Stimulated activated CD4-positive, alpha-beta T cell treated with anti-CD3 and anti-CD28 coated beads, Interleukin-15, amount 100 ng/mL, for 48 hours (primary cell): ENCODE data around the gene RAF1.

Experiments
- DNase-seq, 2 donors: peaks; one replicate each; pipeline ENCODE4 v3.0.0-alpha.2; 2020; ENCODE audit warnings: low read depth in 2 of 2

The RAF1 gene

DNA sequence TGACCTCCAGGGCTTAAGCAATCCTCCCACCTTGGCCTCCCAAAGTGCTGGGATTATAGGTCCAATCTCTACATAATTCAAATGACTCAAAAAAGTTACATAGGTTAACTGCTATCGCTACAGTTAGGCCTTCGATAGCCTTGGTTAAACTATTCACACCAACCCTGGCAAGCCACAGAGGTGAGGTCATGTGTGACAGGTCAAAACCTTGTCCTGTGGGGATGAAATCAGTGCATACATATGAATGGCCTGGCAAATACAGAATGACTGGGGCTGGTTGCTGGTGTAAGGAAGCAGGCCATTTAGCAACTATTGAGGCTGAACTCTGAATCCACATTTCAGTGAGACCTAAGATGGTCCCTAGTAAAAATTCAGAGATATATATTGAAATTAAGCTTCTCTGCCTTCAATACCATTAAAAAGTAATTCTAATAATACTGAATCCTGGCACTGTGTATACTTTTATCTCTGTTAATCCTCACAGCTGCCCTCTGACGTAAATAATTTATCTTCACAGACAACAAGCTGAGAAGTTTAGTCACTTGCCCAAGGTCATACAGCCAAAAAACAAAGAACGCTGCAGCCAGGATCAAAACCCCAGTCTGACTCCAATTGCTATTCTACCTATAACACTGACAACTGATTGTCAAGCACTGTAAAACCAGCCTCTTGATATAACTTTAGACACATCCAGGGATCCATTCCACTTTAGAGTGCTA lies 71.8 kb downstream of the RAF1 start:
- no peak for DNase-seq

DNA sequence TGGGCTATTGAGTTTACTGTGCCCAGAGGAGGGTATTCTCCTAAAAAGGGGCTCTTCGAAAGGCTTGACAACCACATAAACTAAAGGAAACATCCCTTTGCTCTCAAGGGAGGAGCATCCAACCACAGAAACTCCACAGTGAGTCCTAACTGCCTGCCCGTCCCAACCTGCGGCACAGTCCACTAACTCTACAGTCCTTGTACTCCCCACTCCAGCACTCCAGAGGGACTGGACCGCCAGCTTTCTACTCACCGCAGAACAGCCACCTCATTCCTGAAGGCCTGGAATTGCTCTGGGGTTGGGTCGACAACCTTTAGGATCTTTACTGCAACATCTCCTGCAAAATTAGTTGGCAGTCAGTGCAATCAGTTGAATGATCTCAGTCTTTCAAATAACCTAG lies 72.5 kb downstream of the RAF1 start:
- DNase-seq = no peak

DNA sequence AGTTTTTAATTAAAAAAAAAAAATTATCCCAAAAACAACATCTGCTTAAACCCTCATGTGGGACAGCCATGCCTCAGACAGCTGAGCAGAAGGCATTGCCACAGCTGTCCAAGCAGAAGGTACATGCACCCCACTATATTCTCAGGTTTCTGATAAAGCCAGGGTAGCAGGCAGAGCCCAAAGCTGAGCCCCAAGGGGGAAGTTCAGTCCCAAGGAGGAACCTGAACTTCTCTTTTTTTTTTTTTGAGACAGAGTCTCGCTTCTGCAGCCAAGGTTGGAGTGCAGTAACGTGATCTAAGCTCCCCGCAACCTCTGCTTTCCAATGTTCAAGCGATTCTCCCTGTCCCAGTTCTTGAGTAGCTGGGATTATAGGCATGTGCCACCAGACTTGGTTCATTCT lies 73.8 kb downstream of the RAF1 start:
- no peak for DNase-seq

DNA sequence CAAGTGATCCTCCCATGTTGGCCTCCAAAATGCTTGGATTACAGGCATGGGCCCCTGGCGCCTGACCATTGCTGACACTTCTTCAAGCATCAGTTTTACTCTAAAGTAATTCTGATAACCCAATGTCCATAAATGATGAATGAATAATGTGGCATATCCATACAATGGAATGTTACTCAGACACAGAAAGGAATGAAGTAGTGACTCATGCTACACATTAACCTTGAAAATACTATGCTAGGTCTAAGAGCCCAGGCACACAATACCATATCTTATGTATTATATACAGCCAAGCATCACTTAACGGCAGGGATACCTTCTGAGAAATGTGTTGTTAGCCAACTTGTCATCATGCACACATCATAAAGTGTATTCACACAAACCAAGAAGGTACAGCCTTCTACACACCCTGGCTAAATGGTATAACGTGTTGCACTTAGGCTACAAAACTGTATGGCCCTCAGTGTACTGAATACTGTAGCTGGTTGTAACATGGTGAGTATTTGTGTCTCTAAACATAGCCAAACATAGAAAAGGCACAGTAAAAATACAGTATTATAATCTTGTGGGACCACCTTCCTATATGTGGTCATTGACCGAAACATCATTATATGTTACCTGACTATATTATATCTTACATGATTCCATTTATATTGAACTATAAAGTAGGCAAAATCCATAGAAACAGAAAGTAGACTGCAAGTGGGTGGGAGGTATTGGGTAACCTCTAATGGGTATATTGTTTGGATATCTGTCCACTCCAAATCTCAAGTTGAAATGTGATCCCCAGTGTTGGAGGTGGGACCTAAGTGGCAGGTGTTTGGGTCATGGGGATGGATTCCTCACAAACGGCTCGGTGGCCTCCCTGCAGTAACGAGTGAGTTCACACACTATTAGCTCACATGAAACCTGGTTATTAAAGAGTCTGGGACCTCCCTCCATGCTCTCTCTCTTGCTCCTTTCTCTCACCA lies 75.6 kb downstream of the RAF1 start:
- DNase-seq = no peak

DNA sequence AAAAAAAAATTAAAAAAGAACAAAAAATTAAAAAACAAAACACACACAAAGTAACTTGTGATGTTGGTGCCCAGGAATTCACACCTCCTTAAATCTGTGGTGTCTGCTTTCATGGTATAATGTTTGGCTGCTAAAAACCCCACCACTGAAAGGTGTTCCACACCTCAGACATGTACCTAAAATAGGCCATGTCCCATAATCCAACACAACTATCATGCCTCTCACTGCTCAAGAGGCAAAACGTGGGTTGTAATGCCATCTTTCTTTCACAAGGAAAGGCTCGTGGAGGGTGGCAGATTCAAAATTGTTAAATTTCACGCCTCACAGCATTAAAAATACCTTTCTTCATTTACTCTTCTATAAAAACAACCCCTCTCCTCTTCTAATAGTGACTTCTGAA lies 77.5 kb downstream of the RAF1 start:
- DNase-seq = no peak

DNA sequence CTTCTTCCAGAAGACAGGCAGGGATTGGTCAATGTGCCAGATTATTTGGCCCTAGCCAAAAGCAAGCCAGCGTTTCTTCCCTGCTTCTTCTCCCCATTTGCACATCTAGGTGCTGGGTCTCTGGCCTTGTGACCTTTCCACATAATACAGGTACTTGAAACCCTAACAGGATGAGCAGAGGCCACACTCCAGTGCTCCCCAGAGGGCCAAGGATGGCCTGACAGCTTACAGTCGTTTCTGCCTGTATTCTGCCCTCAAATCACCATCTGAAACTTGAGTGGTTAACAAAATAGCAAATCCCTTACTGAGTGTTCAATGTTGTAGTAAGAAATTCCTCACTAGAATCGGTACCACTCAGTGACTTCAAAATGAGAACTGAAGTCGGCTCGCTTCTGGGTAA lies 77.9 kb downstream of the RAF1 start:
- DNase-seq = no peak

DNA sequence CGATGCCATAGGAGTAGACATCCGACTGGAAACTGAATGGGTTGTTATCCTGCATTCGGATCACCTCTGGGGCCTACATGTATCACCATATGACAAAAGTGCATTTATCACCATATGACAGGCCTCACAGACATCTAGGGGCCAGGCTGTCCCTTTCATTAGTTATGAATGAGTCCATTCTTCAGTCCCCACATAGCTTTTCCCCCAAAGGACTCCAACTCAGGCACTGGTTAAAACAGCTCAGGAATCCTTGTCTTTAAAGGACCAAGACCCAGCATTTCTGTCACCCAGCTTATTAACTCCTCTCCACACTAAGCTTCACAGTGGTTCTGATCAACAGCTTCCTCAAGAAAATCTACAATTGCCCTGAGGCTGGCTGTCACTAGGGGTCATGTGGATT lies 78.7 kb downstream of the RAF1 start:
- no peak for DNase-seq

DNA sequence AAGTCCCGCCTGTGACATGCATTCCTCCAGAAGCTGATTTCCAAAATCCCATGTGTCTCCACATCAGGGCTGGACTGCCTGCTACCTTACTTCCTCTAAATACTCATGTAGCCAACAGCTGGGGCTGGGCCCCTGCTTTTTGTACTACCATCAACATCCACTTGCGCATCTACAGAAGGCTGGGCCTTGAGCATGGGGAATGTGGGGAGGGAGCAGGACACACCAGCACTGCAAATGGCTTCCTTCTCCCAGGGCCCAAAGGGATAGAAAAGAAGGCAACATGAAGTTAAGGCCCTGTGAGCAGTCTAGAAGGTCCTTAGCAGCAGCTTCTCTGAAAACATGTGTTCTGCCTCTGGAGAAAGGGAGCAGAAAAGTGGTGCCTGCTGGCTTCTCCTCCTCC lies 79.8 kb downstream of the RAF1 start:
- no peak for DNase-seq

DNA sequence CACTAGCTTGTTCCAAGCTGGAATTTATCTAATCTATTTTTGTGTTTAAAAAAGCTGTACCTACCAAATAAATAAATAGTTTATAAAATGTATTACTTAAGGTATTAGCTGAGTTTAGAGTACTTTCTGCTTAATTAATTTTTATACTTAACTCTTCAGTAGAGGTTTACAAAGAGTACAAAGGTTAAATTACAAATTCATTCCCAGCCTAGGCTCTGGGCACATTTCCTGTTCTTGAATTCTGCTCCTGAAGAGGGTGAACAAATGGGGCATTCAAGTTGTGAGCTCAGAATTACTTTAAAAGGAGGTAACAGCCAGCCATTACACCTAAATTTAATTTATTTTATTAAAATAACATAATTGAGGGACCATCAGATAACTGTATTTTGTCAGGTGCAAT lies 80.6 kb downstream of the RAF1 start:
- no peak for DNase-seq

DNA sequence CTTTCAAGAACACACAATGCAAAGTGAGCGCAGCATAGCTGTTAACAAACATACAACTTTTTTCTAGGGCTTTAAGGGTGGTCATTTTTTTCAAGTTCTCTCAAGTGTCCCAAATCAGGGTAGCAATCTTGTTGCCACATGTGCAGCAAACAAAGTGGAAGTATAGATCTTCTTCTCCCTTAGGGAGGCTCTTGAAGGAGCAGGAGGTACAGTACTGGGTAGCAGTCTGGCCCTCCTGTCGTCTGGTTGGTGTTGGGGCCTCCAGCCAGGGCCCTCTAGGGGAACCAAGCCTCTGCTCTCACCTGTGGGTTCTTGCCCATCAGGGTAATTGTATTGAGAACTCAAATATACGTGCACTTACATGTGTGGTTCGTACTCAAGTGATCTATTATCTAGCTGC lies 81.2 kb downstream of the RAF1 start:
- DNase-seq = no peak

DNA sequence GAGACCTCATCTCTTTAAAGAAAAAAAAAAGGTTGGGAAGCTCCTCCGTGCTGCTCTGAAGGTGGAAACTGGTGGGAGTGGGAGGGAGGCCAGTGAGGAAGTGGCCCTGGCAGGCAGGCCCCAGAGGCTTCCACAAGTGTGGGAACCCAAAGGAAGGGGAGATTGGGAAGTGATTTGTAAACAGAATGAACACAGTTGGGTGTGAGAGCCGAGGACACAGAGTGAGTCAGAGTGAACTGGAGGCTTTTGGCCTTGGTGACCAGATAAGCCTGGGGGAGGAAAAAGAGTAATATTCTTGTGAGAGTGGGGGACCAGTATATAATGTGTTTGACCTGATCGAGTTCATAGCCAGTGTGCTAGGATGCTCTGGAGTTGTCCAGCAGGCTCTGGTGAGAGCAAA lies 84.0 kb downstream of the RAF1 start:
- DNase-seq = no peak

DNA sequence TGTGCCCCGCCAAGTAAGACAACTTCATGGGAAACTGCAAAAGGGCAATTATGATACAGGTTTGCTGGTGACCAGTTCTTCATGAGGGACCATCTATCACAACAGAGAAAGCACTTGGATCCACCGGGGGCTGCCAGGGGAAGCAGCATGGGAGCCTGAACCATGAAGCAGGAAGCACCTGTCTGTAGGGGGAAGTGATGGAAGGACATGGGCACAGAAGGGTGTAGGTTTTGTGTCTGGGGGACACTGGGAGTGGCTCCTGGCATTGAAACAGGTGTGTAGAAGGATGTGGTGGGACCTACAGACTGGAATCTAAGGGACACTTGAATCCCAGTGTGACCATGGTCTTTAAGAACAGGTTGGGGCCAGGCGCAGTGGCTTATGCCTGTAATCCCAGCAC lies 84.5 kb downstream of the RAF1 start:
- DNase-seq = no peak

DNA sequence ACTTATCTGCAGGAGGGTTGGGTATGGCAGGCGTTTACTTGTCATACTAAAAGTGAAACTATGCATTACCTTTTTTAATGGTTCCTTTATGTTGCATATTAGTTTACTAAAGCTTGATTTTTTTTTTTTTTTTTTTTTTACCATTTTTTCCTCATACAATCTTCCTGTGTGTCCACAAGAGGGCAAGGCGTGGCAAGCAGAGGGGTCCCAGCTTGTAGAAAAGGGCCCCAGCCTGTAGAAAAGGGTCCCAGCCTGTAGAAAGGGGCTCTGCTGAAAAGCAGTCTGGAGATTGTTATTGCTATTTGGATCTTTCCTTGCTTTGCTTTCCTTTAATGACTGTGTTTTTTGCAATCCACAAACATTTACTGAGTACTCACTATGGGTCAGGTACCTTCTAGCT lies 85.2 kb downstream of the RAF1 start:
- DNase-seq = no peak

DNA sequence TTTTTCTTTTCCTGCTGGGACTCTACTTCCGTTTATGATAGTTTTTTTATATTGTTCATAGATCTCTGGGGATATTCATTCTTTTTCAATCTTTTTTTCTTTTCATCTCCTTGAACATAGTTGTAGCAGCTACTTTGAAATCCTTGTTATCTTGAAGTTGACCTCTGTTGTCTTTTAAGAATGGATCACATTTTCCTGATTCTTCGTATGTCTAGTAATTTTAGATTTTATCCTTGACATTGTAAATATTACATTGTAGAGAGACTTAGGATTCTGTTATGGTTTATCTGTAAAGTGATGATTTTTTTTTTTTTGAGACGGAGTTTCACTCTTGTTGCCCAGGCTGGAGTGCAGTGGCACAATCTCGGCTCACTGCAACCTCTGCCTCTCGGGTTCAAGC lies 86.5 kb downstream of the RAF1 start:
- no peak for DNase-seq

DNA sequence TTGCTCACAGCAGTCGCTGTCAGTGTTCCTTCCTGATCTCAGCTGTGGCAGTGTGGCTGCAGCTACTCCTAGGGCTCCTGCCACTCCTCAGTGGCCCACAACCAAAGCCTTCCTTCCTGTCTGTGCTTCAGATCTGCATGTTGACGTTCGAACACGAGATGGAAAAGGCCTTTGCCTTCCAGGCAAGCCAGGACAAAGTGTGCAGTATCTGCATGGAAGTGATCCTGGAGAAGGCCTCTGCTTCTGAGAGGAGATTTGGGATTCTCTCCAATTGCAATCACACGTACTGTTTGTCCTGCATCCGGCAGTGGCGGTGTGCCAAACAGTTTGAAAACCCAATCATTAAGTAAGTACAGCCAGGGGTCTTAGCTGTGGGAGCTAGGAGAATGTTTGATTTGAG lies 89.3 kb downstream of the RAF1 start:
- DNase-seq = no peak

DNA sequence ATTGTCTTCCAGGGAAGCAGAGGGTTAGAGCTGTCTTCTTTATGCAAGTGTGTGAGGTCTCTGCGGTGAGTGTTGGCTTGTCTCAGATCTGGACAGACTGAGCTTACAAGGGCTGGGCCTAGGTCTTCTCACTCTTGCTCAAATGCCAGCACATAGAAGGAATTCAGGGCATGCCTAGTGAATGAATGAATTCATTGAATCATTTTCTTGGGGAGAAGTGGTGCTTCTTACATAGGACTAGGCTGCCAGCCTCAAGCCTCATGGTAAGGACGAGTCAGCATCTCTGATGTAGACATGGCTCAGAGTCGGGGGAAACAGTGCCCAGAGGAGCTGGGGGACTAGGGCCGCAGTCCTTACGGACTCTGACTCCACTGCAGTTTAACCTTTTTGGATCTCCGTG lies 89.8 kb downstream of the RAF1 start:
- no peak for DNase-seq

DNA sequence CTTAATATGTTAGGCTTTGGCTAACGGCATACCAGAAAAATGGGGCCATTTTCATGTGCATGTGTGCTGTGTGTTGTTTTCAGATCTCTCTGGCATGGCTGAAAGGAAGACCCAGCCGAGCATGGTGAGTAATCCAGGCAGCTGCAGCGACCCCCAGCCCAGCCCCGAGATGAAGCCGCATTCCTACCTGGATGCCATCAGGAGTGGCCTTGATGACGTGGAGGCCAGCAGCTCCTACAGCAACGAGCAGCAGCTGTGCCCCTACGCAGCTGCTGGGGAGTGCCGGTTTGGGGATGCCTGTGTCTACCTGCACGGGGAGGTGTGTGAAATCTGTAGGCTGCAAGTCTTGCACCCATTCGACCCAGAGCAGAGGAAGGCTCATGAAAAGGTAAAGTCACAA lies 91.9 kb downstream of the RAF1 start:
- DNase-seq = no peak

DNA sequence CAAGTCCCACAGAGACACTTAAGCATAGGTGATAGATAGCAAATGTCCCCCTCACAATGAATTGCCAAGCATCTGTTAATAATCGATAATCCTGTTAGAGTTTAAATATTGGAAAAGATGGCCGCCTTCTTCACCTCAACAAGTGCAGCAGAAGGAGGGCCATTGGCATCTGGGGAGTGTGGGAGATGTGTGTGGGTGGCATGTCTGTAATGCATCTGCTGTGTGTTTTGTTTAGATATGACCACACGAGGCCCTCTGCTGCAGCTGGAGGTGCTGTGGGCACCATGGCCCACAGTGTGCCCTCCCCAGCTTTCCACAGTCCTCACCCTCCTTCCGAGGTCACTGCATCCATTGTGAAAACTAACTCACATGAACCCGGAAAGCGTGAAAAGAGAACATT lies 94.1 kb downstream of the RAF1 start:
- DNase-seq = no peak

DNA sequence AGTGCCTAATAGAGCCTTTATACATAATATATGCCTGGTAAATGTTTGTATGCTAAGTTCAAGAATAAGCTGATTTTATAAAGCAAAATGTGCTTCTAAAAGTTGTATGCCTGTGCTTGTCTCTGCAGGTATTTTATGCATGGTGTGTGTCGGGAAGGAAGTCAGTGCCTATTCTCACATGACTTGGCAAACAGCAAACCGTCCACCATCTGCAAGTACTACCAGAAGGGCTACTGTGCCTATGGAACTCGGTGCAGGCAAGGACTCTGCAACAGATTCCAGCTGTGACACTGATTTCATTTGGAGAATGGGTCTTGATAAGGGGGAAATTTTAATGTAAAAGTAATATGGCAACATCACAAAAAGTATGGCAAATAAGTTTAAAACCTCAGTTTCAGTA lies 95.2 kb downstream of the RAF1 start:
- no peak for DNase-seq

DNA sequence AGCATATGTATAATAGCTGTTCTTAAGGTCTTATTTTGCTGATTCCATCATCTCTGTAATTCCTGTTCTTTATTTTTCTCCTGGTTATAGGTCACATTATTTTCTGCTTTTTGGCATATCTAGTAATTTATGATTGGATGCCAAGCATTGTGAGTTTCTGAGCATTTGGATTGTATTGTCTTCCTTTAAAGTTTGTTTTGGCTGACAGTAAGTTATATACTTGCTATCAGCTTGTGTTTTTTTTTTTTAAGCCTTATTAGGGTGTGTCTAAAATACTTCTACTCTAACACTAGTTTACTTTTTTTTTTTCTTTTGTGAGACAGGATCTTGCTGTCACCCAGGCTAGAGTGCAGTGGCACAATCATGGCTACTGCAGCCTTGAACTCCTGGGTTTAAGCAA lies 96.9 kb downstream of the RAF1 start:
- DNase-seq = no peak

DNA sequence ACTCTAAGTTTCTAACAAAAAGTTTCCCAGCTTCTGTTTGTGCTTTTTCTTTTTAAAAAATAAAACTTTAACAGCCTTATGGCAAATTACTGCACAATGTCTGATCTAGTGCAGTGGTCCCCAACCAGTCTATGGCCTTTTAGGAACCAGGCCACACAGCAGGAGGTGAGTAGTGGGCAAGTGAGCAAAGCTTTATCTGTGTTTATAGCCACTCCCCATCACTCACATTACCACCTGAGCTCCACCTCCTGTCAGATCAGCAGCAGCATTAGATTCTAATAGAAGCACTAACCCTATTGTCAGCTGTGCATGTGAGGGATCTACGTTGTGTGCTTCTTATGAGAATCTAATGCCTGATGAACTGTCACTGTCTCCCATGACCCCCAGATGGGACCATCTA lies 101.5 kb downstream of the RAF1 start:
- DNase-seq = no peak

DNA sequence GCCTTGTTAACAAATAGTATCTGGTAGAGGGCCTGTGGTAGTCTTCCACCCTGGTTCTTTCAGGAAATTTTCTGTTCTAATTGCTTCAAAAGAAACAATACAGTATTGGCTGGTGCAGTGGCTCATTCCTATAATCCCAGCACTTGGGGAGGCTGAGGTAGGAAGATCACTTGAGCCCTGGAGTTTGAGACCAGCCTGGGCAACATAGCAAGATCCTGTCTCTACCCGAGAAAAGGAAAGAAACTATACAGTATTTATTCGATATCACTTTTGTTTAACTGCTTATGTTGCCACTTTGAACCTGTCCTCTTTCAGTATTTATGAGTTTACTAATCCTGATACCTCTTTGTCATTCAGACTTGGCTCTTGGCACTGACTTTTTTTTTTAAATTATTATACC lies 102.5 kb downstream of the RAF1 start:
- DNase-seq = no peak

DNA sequence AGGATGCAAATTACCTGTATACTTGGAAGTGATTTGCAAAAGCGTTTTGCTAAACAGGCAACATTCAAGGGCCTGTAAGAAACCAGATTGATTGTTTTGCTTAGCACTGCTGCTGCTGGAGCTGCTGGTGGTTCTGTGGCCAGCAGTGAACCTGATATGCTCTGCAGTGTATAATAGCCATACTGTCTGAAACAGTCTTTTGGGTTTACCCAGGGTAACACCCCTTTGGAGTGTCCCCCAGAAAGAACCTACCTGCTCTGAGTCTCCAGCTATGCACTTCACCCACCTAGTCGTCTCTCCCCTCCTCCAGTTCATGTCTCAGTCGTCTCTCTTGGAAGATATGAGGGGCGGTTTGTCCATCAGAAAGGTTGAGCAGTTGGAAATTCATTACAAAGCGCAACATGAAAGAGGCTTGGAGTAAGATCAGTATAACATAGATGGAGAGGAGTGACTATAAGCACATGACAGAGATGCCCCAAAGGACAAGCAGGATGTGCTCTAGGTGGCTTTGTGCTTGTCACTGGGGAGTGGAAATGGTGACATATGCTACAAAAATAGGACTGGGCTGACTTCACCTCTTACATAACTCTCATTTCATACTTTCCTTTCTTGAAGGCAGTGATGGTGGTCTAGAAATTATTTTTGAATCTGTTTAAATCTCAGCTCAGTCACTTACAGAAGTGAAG lies 103.3 kb downstream of the RAF1 start:
- no peak for DNase-seq
